HEK293 (cell line): ENCODE data around the gene TMEM9B.

ENCODE experiments used
- CTCF ChIA-PET: fragments of 350-600 bp; formaldehyde crosslinking; extraction: SDS; loops from one replicate; lab custom pipeline; 2021; ENCODE audit warnings: antibody characterized with exemption; lab: Yijun Ruan, JAX
- POLR2A ChIA-PET: fragments of 300-600 bp; formaldehyde crosslinking; extraction: SDS; loops from one replicate; lab custom pipeline; 2020; ENCODE audit warnings: antibody characterized with exemption, inconsistent platforms; lab: Yijun Ruan, JAX
- H3K27ac ChIP-seq: fragments of 200-500 bp; sonication (Bioruptor generic); 2 replicates; pipeline ENCODE4 v1.5.1; 2014; ENCODE audit warnings: low read depth, low read length, control low read depth, inconsistent platforms; ENCODE audit errors: extremely low read depth
- H3K36me3 ChIP-seq, 2 experiments: fragments of 200-500 bp in 1 of 2; sonication (Bioruptor generic) in 1 of 2; 1 replicate in 1 of 2; 2 replicates in 1 of 2; pipeline ENCODE4 v1.5.1; 2014 to 2017; ENCODE audit warnings: inconsistent platforms in 2 of 2, low read length in 2 of 2; ENCODE audit not compliant: control insufficient read depth in 2 of 2, insufficient read depth in 1 of 2
- H3K4me1 ChIP-seq: fragments of 200-500 bp; sonication (Bioruptor generic); 2 replicates; pipeline ENCODE4 v1.5.1; 2014; ENCODE audit warnings: mild to moderate bottlenecking, low read length, inconsistent platforms; ENCODE audit not compliant: control insufficient read depth, insufficient read depth
- H3K4me3 ChIP-seq: 2 replicates; pipeline ENCODE4 v1.5.1; 2011; ENCODE audit warnings: low read depth, mild to moderate bottlenecking, control low read depth, low read length, moderate library complexity
- H3K9me3 ChIP-seq: fragments of 200-500 bp; sonication (Bioruptor generic); 2 replicates; pipeline ENCODE4 v1.5.1; 2014; ENCODE audit warnings: low read depth, low read length, inconsistent platforms; ENCODE audit not compliant: control insufficient read depth, insufficient read depth
- REST ChIP-seq: fragments of 450-650 bp; formaldehyde crosslinking; IDR thresholded peaks from 2 replicates; pipeline ENCODE4 v1.5.1; 2016; ENCODE audit warnings: missing biosample characterization, missing genetic modification characterization
- SP3 ChIP-seq: fragments of 450-650 bp; formaldehyde crosslinking; IDR thresholded peaks from 2 replicates; pipeline ENCODE4 v1.5.1; 2016; ENCODE audit warnings: missing biosample characterization, missing genetic modification characterization
- TSHZ1 ChIP-seq: fragments of 450-650 bp; formaldehyde crosslinking; IDR thresholded peaks from 2 replicates; pipeline ENCODE4 v1.5.1; 2016; ENCODE audit warnings: missing biosample characterization, missing genetic modification characterization, borderline replicate concordance
- WT1 ChIP-seq: fragments of 450-650 bp; formaldehyde crosslinking; IDR thresholded peaks from 2 replicates; pipeline ENCODE4 v1.5.1; 2016; ENCODE audit warnings: missing biosample characterization, missing genetic modification characterization
- ZFHX2 ChIP-seq: fragments of 450-650 bp; formaldehyde crosslinking; conservative IDR thresholded peaks from 2 replicates; pipeline ENCODE4 v1.5.1; 2016; ENCODE audit warnings: missing biosample characterization, missing genetic modification characterization
- ZFP69B ChIP-seq: fragments of 450-650 bp; formaldehyde crosslinking; IDR thresholded peaks from 2 replicates; pipeline ENCODE4 v1.5.1; 2016; ENCODE audit warnings: missing biosample characterization, missing genetic modification characterization
- ZNF10 ChIP-seq: fragments of 450-650 bp; formaldehyde crosslinking; IDR thresholded peaks from 2 replicates; pipeline ENCODE4 v1.5.1; 2017; ENCODE audit warnings: missing biosample characterization, missing genetic modification characterization
- ZNF138 ChIP-seq: fragments of 450-650 bp; formaldehyde crosslinking; IDR thresholded peaks from 2 replicates; pipeline ENCODE4 v1.5.1; 2016; ENCODE audit warnings: missing biosample characterization, missing genetic modification characterization, borderline replicate concordance
- ZNF175 ChIP-seq: fragments of 450-650 bp; formaldehyde crosslinking; IDR thresholded peaks from 2 replicates; pipeline ENCODE4 v1.5.1; 2016; ENCODE audit warnings: missing biosample characterization, missing genetic modification characterization
- ZNF221 ChIP-seq: fragments of 450-650 bp; formaldehyde crosslinking; IDR thresholded peaks from 2 replicates; pipeline ENCODE4 v1.5.1; 2017; ENCODE audit warnings: missing biosample characterization, missing genetic modification characterization, borderline replicate concordance
- ZNF37A ChIP-seq: fragments of 450-650 bp; IDR thresholded peaks from 2 replicates; pipeline ENCODE4 v1.5.1; 2018; ENCODE audit warnings: missing biosample characterization, missing genetic modification characterization
- ZNF404 ChIP-seq: fragments of 450-650 bp; formaldehyde crosslinking; IDR thresholded peaks from 2 replicates; pipeline ENCODE4 v1.5.1; 2017; ENCODE audit warnings: missing biosample characterization, missing genetic modification characterization
- ZNF423 ChIP-seq: fragments of 450-650 bp; formaldehyde crosslinking; IDR thresholded peaks from 2 replicates; pipeline ENCODE4 v1.5.1; 2016; ENCODE audit warnings: missing biosample characterization, missing genetic modification characterization
- ZNF426 ChIP-seq: fragments of 450-650 bp; formaldehyde crosslinking; IDR thresholded peaks from 2 replicates; pipeline ENCODE4 v1.5.1; 2017; ENCODE audit warnings: missing biosample characterization, missing genetic modification characterization, mild to moderate bottlenecking, inconsistent platforms, moderate library complexity
- ZNF488 ChIP-seq: fragments of 450-650 bp; formaldehyde crosslinking; IDR thresholded peaks from 2 replicates; pipeline ENCODE4 v1.5.1; 2016; ENCODE audit warnings: missing biosample characterization, missing genetic modification characterization
- ZNF518A ChIP-seq: fragments of 450-650 bp; formaldehyde crosslinking; conservative IDR thresholded peaks from 2 replicates; pipeline ENCODE4 v1.5.1; 2016; ENCODE audit warnings: low read depth, missing biosample characterization, missing genetic modification characterization
- ZNF549 ChIP-seq: fragments of 450-650 bp; IDR thresholded peaks from 2 replicates; pipeline ENCODE4 v1.5.1; 2018; ENCODE audit warnings: missing biosample characterization, missing genetic modification characterization, mild to moderate bottlenecking, inconsistent platforms, moderate library complexity
- ZNF555 ChIP-seq: fragments of 450-650 bp; formaldehyde crosslinking; conservative IDR thresholded peaks from 2 replicates; pipeline ENCODE4 v1.5.1; 2017; ENCODE audit warnings: missing biosample characterization, mild to moderate bottlenecking, missing genetic modification characterization, inconsistent platforms
- ZSCAN30 ChIP-seq: fragments of 450-650 bp; IDR thresholded peaks from 2 replicates; pipeline ENCODE4 v1.5.1; 2018; ENCODE audit warnings: missing biosample characterization, mild to moderate bottlenecking, missing genetic modification characterization, moderate library complexity
- ZXDB ChIP-seq: fragments of 450-650 bp; formaldehyde crosslinking; IDR thresholded peaks from 2 replicates; pipeline ENCODE4 v1.5.1; 2016; ENCODE audit warnings: missing biosample characterization, missing genetic modification characterization

TMEM9B gene

GRCh38 chr11:8941341-8942103, 22.7 kb downstream of the TMEM9B start:
- no peak for TF ChIP-seq WT1 (tag by site-specific recombination)
- TF ChIP-seq ZNF138: no peak
- no peak for TF ChIP-seq ZNF423 (tag by site-specific recombination)
- TF ChIP-seq SP3 (tag by site-specific recombination): no peak
- no peak for TF ChIP-seq ZXDB (tag by site-specific recombination)
- TF ChIP-seq ZNF488 (tag by site-specific recombination): no peak
- TF ChIP-seq TSHZ1 (tag by site-specific recombination): no peak
- TF ChIP-seq ZNF549 (tag by site-specific recombination): no peak
- no peak for TF ChIP-seq REST
- no peak for TF ChIP-seq ZNF555
- TF ChIP-seq ZNF221 (tag by site-specific recombination): no peak
- TF ChIP-seq ZNF37A (tag by site-specific recombination): no peak
- no peak for TF ChIP-seq ZNF175 (tag by site-specific recombination)
- TF ChIP-seq ZFP69B: no peak
- no peak for TF ChIP-seq ZFHX2 (tag by site-specific recombination)

GRCh38 chr11:8937659-8938058, 26.6 kb downstream of the TMEM9B start:
- H3K4me1 ChIP-seq: no peaks in the 10 kb centered on the region
- CTCF ChIA-PET: interaction anchor here (1.3 kb wide), 1 partner anchor 22 kb away, joined by 4 read pairs; no protein-coding TSS in a partner anchor
- H3K27ac ChIP-seq: no peak overlapping the region
- no peak for TF ChIP-seq ZFHX2 (tag by site-specific recombination)
- TF ChIP-seq ZNF404: no peak
- no peak for TF ChIP-seq ZSCAN30 (tag by site-specific recombination)
- TF ChIP-seq ZNF518A: no peak
- no peak for TF ChIP-seq ZNF426 (tag by site-specific recombination)
- TF ChIP-seq ZNF10 (tag by site-specific recombination): no peak
- TF ChIP-seq, all 188 proteins: peak for 0
- POLR2A ChIA-PET: interaction anchor here (0.6 kb wide), 1 partner anchor 292 kb away, joined by 10 read pairs; no protein-coding TSS in a partner anchor
- no peak overlapping the region for H3K4me3 ChIP-seq
- H3K9me3 ChIP-seq: no peaks in the 10 kb centered on the region
- H3K36me3 ChIP-seq: no peaks in the 10 kb centered on the region

More at GRCh38 chr11:8941341-8942103, 22.7 kb downstream of the TMEM9B start:
- no peaks in the 10 kb centered on the region for H3K4me1 ChIP-seq
- peaks cover 0 to 5% of the 10 kb centered on the region in 2 experiments; a peak in 1 of 3 replicates for H3K36me3 ChIP-seq
- no peaks in the 10 kb centered on the region for H3K9me3 ChIP-seq
- POLR2A ChIA-PET: no interaction called here
- no peak overlapping the region for H3K4me3 ChIP-seq
- H3K27ac ChIP-seq: no peak overlapping the region
- CTCF ChIA-PET: interaction anchor here (0.6 to 2.2 kb wide), 4 partner anchors 18 to 155 kb away, joined by 3 to 10 read pairs (median 4); no protein-coding TSS in a partner anchor
